Measurements from ENCODE around the gene TRIM25. TPM values are rescaled to one million over a fixed set of nuclear protein-coding genes. Genes with fewer than 3 reads are reported as not detected.

Gene TRIM25
- total RNA-seq = 100 to 1,000 TPM in 1 of 3 donors, 10 to 100 TPM in 2; 50.4 to 100 (median 74.5) TPM
- total RNA-seq (2013) = 33.8 TPM

GRCh38 chr17:56913867-56914580, at the start of gene TRIM25:
TSS of gene TRIM25 (minus strand) at chr17:56914049. CDS start at chr17:56913988, 61 bp downstream.
- Histone ChIP-seq H3K27ac (ENCODE audit: low read length) (peak within 1 kb of the TSS; percentile 76), H3K4me1 (ENCODE audit: control insufficient read depth, insufficient read depth, low read length) (peaks cover 53% of the 10 kb centered on the region), H3K9me3 (ENCODE audit: control insufficient read depth, insufficient read depth, low read length) (no peaks in the 10 kb centered on the region), H3K27me3 (ENCODE audit: control insufficient read depth, insufficient read depth, low read length) (no peaks in the 10 kb centered on the region), H3K4me3 (ENCODE audit: low read length) (peak within 1 kb of the TSS; percentile 95), H3K36me3 (ENCODE audit: control insufficient read depth, insufficient read depth, low read length) (no peaks in the 10 kb centered on the region)
- ATAC-seq (peak; percentile 86 to 93 (median 92)), DNase-seq (peak; percentile 69 to 92)
- no peak for TF ChIP-seq CTCF (IDR thresholded peaks at IDR 0.05)
- Mint-ChIP-seq H3K4me1 (peaks cover 37 to 54% of the 10 kb centered on the region in 2 donors), H3K27me3 (ENCODE audit: low read depth in 2 of 2) (no peaks in the 10 kb centered on the region), H3K9me3 (no peaks in the 10 kb centered on the region), H3K36me3 (no peaks in the 10 kb centered on the region), H3K27ac (peak within 1 kb of the TSS; percentile 77 to 81), H3K4me3 (peak within 1 kb of the TSS; percentile 88)
- WGBS (ENCODE audit: insufficient coverage) = under 1% methylated on average over 58 of the region's 58 CpGs
- intact Hi-C loops (cut with micrococcal nuclease) = no loop called here

- Mint-ChIP-seq H3K9me3 (no peaks in the 10 kb centered on the region), H3K36me3 (no peaks in the 10 kb centered on the region), H3K27me3 (ENCODE audit: low read depth in 2 of 2) (peaks cover 0 to 2% of the 10 kb centered on the region in 2 donors), H3K27ac (peak within 1 kb of the TSS; percentile 74 to 81), H3K4me3 (peak within 1 kb of the TSS; percentile 84), H3K4me1 (peaks cover 17 to 18% of the 10 kb centered on the region in 2 donors)
- intact Hi-C loops (cut with micrococcal nuclease) = loop anchor here (2.0 to 5.0 kb wide), 2 partner anchors 18 to 129 kb away; partner anchors contain the start of genes C17orf67, DGKE and SCPEP1
- H3K27ac ChIP-seq (ENCODE audit: low read length) = peak within 1 kb of the TSS; percentile 82
- H3K4me1 ChIP-seq (ENCODE audit: control insufficient read depth, insufficient read depth, low read length) = peaks cover 10% of the 10 kb centered on the region
- ATAC-seq = peak; percentile 99 to 100 (median 100)
- H3K27me3 ChIP-seq (ENCODE audit: control insufficient read depth, insufficient read depth, low read length) = no peaks in the 10 kb centered on the region
- TF ChIP-seq CTCF (IDR thresholded peaks at IDR 0.05) = peak; percentile 99
- H3K4me3 ChIP-seq (ENCODE audit: low read length) = peak within 1 kb of the TSS; percentile 67
- DNase-seq = peak; percentile 91 to 96
- H3K9me3 ChIP-seq (ENCODE audit: control insufficient read depth, insufficient read depth, low read length) = no peaks in the 10 kb centered on the region
- H3K36me3 ChIP-seq (ENCODE audit: control insufficient read depth, insufficient read depth, low read length) = no peaks in the 10 kb centered on the region
- under 1% methylated on average over 54 of the region's 59 CpGs for WGBS (ENCODE audit: insufficient coverage)
Observed at GRCh38 chr17:56960596-56961538, 47.0 kb upstream of the TRIM25 start, which contains the start of gene COIL. TSS of gene COIL (minus strand) at chr17:56961050. CDS start at chr17:56961019, 31 bp downstream.

GRCh38 chr17:56956992-56957391, 43.1 kb upstream of the TRIM25 start:
- DNase-seq = no peak

More at GRCh38 chr17:56956992-56957391, 43.1 kb upstream of the TRIM25 start:
- H3K27me3 ChIP-seq (ENCODE audit: control insufficient read depth, insufficient read depth, low read length) = no peaks in the 10 kb centered on the region
- whole genome bisulfite sequencing (ENCODE audit: insufficient coverage) = 100% methylated on average over 4 of the region's 5 CpGs
- H3K36me3 Mint-ChIP-seq = no peaks in the 10 kb centered on the region
- peaks cover 10% of the 10 kb centered on the region for H3K4me1 ChIP-seq (ENCODE audit: control insufficient read depth, insufficient read depth, low read length)
- no peaks in the 10 kb centered on the region for H3K9me3 Mint-ChIP-seq
- intact Hi-C loops (cut with micrococcal nuclease) = no loop called here
- no peaks in the 10 kb centered on the region for H3K36me3 ChIP-seq (ENCODE audit: control insufficient read depth, insufficient read depth, low read length)
- no peaks in the 10 kb centered on the region for H3K27me3 Mint-ChIP-seq (ENCODE audit: low read depth in 2 of 2)
- no peak overlapping the region for H3K4me3 ChIP-seq (ENCODE audit: low read length)
- peaks cover 22 to 23% of the 10 kb centered on the region in 2 donors for H3K4me1 Mint-ChIP-seq
- TF ChIP-seq CTCF (IDR thresholded peaks at IDR 0.05) = no peak
- no peak for ATAC-seq
- no peak overlapping the region for H3K27ac ChIP-seq (ENCODE audit: low read length)
- H3K4me3 Mint-ChIP-seq = no peak overlapping the region
- no peak overlapping the region for H3K27ac Mint-ChIP-seq
- H3K9me3 ChIP-seq (ENCODE audit: control insufficient read depth, insufficient read depth, low read length) = no peaks in the 10 kb centered on the region
